ENCODE results near the gene TLE3.

Gene TLE3

DNA sequence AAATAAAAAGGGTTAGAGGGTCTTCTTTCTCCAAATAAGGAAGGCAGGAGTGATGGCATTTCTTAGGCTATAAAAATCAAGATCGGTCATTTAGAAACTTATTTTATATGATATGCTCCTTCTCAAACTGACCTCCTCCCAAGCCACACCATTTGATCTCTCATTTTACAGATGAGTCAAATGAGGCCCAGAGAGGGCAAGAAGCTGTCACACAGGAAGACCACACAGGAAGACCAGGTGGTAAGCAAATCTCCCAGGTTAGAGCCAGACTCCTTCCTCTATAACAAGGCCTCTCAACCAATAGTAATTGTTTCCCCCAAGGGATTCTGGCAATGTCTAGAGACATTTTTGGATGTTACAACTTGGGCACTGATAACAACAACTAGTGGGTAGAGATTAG is 13.8 kb downstream of the TLE3 start:
- DNase-seq (ENCODE audit: low spot score) = no peak

DNA sequence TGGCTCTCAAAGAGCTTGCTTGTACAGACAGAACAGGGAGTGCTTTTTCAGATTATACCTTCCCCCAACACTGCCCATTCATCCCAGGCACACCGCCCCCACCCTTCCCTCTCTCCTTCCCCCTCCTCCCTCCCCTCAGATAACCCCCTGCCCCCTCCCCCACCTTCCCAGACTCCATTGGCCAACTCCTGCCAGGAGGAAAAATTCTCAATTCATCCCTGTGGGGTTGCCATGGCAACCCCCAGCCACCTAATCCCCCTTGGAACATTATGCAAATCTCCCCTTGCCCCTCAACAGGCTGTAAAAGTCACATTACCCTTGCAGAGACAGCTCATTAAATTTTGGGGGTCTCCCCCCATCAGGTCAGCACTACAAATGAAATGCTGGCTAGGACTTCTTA is 14.3 kb downstream of the TLE3 start:
- no peak for DNase-seq (ENCODE audit: low spot score)

- DNase-seq (ENCODE audit: low spot score) = no peak
Measured at GRCh38 chr15:70082281-70082900, 15.3 kb downstream of the TLE3 start.

DNA sequence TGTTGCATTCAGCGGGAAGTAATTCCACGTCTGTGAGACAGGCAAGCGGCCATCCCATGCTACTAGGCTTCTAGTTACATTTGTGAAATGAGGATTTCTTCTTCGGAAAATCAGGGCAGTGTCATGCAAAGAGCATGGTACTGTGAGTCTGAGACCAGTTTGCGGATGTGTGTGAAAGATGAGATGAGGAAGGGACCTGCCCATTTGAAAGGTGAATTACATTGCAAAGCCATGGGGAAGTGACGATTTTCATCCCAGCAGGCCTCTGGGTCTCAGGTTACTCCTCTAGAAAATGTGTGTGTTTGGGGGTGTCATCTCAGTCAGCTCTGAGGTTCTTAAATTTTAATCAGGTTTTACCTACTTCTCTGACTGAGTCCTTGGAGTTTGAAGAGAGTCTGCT is 16.1 kb downstream of the TLE3 start:
- no peak for DNase-seq (ENCODE audit: low spot score)

- no peak for DNase-seq (ENCODE audit: low spot score)
Measured at GRCh38 chr15:70080347-70080746, 17.4 kb downstream of the TLE3 start.

- DNase-seq (ENCODE audit: low spot score) = no peak
Measured at GRCh38 chr15:70079888-70080287, 17.8 kb downstream of the TLE3 start.

- DNase-seq (ENCODE audit: low spot score) = no peak
Measured at GRCh38 chr15:70078578-70079417, 18.9 kb downstream of the TLE3 start.

DNA sequence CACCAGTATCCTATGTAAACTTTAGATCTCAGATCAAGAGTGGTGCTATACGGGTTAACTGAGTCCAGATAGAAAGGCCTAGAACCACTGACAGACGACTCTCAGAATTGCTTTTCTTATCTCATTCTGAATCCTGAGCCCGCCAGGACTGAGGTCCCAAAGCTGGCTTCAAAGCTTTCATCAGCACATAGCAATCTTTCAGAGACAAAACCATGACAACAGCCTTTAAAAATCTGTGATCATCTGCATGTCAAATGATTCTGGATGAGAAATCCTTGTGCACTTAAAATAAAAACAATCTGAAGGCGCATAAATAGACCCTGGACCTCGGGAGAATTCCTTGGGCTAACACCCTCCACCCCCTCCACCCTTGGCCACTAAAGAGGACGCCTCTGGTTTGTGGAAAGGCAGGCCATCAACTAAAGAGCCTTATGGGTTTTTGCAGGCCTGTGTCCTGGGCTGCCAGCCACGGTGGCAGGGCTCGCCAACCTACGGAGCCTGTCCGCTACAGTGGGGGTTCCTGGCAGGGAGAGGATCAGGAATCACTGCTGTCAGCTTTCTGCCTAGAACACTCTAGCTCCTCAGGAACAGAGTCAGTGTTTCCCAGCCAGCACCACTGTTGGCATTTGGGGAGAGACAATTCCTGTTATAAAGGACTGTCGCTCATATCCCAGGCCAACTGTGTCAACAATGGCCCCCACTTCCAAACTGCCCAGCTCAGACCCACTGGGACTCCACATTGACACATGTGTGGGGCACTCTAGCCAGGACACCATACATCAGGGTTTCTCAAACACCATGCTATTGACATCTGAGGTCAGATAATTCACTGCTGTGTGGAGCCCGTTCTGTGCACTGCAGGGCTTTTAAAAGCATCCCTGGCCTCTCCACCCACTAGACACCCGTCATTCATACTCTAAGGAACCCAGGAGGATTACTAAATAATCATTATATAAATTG is 20.2 kb downstream of the TLE3 start:
- no peak for DNase-seq (ENCODE audit: low spot score)

DNA sequence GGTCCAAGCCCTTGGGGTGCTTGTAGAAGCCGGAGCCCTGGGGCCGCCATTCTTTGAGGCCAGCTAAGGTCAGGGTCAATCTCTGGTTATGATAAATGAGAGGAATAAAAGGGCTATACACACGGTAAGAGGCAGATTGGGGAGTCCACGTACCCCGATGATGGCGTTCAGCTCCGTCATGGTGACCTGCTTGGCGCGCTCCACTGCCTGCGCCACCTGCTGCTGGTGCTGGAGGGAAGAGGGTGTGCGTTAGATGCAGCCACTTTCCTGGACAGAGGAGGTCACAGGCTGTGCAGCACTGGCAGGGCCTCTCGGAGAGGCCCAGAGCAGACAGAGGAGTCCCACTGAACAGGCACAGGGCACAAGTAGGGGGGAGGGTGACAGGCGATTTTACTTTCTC is 23.3 kb downstream of the TLE3 start:
- DNase-seq (ENCODE audit: low spot score) = no peak

GRCh38 chr15:70072479-70072878 is 25.2 kb downstream of the TLE3 start:
- DNase-seq (ENCODE audit: low spot score) = no peak

- DNase-seq (ENCODE audit: low spot score) = peak; percentile 14
Measured at GRCh38 chr15:70071799-70072198, 25.9 kb downstream of the TLE3 start.

GRCh38 chr15:70069716-70070115 is 28.0 kb downstream of the TLE3 start:
- DNase-seq (ENCODE audit: low spot score) = no peak

- DNase-seq (ENCODE audit: low spot score) = no peak
Measured at GRCh38 chr15:70068783-70069565, 28.7 kb downstream of the TLE3 start.

- no peak for DNase-seq (ENCODE audit: low spot score)
Measured at GRCh38 chr15:70067681-70068080, 30.0 kb downstream of the TLE3 start.

DNA sequence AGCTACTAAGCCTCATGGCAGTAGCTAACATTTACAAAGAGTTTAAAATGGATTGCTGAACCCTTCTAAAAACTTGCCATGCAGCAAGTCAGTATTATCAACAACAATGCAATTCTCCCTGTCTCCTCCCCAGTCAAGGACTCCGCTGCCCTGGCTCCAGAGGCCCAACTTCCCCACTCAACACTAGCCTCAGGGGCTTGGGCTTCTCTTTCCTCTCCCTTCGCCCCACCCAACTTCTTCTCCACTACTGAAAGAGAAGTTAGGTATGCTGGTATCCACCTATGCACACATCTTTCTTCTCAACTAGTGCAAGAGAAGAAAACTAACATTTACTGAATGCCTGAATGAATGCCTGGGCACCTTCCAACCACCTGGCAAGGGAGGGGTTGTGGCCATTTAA is 30.7 kb downstream of the TLE3 start:
- no peak for DNase-seq (ENCODE audit: low spot score)

DNA sequence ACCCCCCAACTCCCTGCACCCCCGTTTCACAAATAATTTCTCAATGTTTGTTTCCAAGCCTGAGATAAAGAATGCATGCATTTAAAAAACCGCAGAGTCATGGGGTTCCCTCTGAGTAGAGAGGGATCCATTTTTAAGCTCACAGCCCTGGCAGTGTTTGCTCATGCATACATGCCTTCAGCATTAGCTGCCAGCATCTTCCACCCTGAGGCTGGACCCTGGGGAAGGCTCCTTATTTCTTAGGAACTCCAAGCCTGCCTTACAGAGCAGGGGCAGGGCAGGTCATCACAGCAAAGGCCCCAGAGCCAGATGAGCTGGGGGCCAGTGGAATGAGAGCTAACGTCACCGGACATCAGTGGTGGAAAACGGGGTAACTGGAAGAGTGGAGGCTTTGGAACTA is 31.3 kb downstream of the TLE3 start:
- DNase-seq (ENCODE audit: low spot score) = no peak

DNA sequence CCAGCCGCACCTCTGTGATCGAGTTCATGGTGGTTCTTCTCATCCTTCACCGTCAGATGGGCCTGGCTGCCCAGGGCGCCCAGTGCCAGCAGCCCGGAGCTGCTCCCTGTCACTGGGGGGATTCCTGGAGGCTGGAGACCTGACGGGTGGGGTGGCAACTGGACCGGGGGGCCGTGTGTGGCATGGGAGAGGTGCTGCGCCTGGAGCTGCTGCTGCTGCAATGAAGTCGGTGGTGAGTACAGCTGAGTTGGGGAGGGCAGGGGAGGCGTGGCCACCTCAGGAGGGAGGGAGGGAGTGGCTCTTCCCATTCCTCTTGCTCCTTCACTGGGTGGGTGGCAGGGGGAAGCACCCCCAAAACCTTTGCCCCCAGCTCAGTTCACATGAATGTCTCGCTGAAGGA is 31.7 kb downstream of the TLE3 start:
- no peak for DNase-seq (ENCODE audit: low spot score)

- no peak for DNase-seq (ENCODE audit: low spot score)
Measured at GRCh38 chr15:70065006-70065722, 32.6 kb downstream of the TLE3 start.

GRCh38 chr15:70064441-70064840 is 33.3 kb downstream of the TLE3 start:
- no peak for DNase-seq (ENCODE audit: low spot score)

DNA sequence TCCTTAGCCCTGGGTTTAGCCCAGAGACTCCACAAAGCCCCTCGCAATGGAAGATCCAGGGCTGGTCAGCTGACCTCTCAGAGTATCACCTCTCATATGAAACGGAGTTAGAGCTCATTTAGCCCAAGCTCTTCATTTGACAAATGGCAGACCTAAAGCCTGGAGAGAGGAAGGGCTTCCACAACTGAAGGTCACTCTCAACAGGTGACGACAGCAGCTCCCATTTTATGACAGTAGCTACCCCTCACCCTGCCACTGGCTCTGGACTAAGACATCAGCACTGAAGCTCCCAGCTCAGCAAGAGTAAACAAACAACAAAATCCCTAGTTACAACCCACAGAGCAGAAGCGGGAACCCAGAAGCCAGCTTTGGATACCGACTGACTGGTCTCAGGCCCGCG is 33.7 kb downstream of the TLE3 start:
- DNase-seq (ENCODE audit: low spot score) = no peak

- no peak for DNase-seq (ENCODE audit: low spot score)
Measured at GRCh38 chr15:70063261-70063925, 34.3 kb downstream of the TLE3 start.

Data from kidney tubule cell (primary cell).